IPS-20b (cell line): ENCODE measurements around the gene CENPP.

Source experiments
- H3K27ac ChIP-seq: one replicate; pipeline ENCODE4 v1.5.1; 2013; ENCODE audit warnings: low read length
- H3K27me3 ChIP-seq: 2 replicates; pipeline ENCODE4 v1.6.1; 2013; ENCODE audit warnings: mild to moderate bottlenecking, low read length, inconsistent platforms; ENCODE audit not compliant: insufficient read depth
- H3K36me3 ChIP-seq: 2 replicates; pipeline ENCODE4 v1.6.1; 2013; ENCODE audit warnings: low read depth, mild to moderate bottlenecking, inconsistent platforms, low read length, moderate library complexity; ENCODE audit not compliant: insufficient read depth
- H3K4me1 ChIP-seq: 2 replicates; pipeline ENCODE4 v1.6.1; 2013; ENCODE audit warnings: mild to moderate bottlenecking, control low read depth, inconsistent platforms, low read length, moderate library complexity; ENCODE audit not compliant: insufficient read depth
- H3K4me3 ChIP-seq: 2 replicates; pipeline ENCODE4 v1.5.1; 2013; ENCODE audit warnings: mild to moderate bottlenecking, low read length, inconsistent platforms
- H3K9ac ChIP-seq: 2 replicates; pipeline ENCODE4 v1.6.1; 2013; ENCODE audit warnings: low read depth, mild to moderate bottlenecking, inconsistent platforms, low read length, moderate library complexity
- H3K9me3 ChIP-seq: 2 replicates; pipeline ENCODE4 v1.6.1; 2013; ENCODE audit warnings: mild to moderate bottlenecking, low read depth, low read length, inconsistent platforms; ENCODE audit not compliant: insufficient read depth

Gene CENPP

GRCh38 chr9:92324431-92324830, 1.3 kb upstream of the CENPP start:
- Histone ChIP-seq H3K9me3 (no peaks in the 10 kb centered on the region), H3K27me3 (no peaks in the 10 kb centered on the region), H3K4me1 (peaks cover 9% of the 10 kb centered on the region), H3K36me3 (peaks cover 39% of the 10 kb centered on the region), H3K9ac (peak overlapping the region; percentile 96), H3K27ac (no peak overlapping the region), H3K4me3 (peak overlapping the region; percentile 89)

- H3K4me3 ChIP-seq = peak overlapping the region; percentile 89
- H3K36me3 ChIP-seq = peaks cover 35% of the 10 kb centered on the region
- H3K27ac ChIP-seq = peak overlapping the region; percentile 75
- H3K4me1 ChIP-seq = peaks cover 9% of the 10 kb centered on the region
- H3K27me3 ChIP-seq = no peaks in the 10 kb centered on the region
- no peaks in the 10 kb centered on the region for H3K9me3 ChIP-seq
- H3K9ac ChIP-seq = peak overlapping the region; percentile 96
Measured at GRCh38 chr9:92324889-92325268, 874 bp upstream of the CENPP start.

GRCh38 chr9:92325991-92326500, 293 bp downstream of the CENPP start:
- Histone ChIP-seq H3K27me3 (no peaks in the 10 kb centered on the region), H3K36me3 (peaks cover 23% of the 10 kb centered on the region), H3K4me3 (peak overlapping the region; percentile 89), H3K9me3 (no peaks in the 10 kb centered on the region), H3K27ac (peak overlapping the region; percentile 75), H3K4me1 (peaks cover 9% of the 10 kb centered on the region), H3K9ac (peak overlapping the region; percentile 96)

GRCh38 chr9:92327283-92327850, 1.6 kb downstream of the CENPP start:
- Histone ChIP-seq H3K9ac (no peak overlapping the region), H3K27me3 (no peaks in the 10 kb centered on the region), H3K4me1 (peaks cover 9% of the 10 kb centered on the region), H3K9me3 (no peaks in the 10 kb centered on the region), H3K27ac (no peak overlapping the region), H3K4me3 (0 out of 2 replicates have a peak overlapping the region, but pooled peaks have one; percentile 89), H3K36me3 (peaks cover 13% of the 10 kb centered on the region)

- no peaks in the 10 kb centered on the region for H3K27me3 ChIP-seq
- H3K9ac ChIP-seq = no peak overlapping the region
- H3K4me1 ChIP-seq = peaks cover 9% of the 10 kb centered on the region
Measured at GRCh38 chr9:92328225-92328624, 2.5 kb downstream of the CENPP start.

GRCh38 chr9:92332577-92333281, 7.0 kb downstream of the CENPP start:
- Histone ChIP-seq H3K9me3 (no peaks in the 10 kb centered on the region), H3K27me3 (no peaks in the 10 kb centered on the region), H3K36me3 (peaks cover 11% of the 10 kb centered on the region; the same call in 1 of the 2 replicates), H3K9ac (no peak overlapping the region), H3K4me1 (no peaks in the 10 kb centered on the region; the same call in 1 of the 2 replicates), H3K4me3 (no peak overlapping the region), H3K27ac (no peak overlapping the region)

More at GRCh38 chr9:92328225-92328624, 2.5 kb downstream of the CENPP start:
- no peak overlapping the region for H3K27ac ChIP-seq
- H3K4me3 ChIP-seq = no peak overlapping the region
- no peaks in the 10 kb centered on the region for H3K9me3 ChIP-seq
- H3K36me3 ChIP-seq = peaks cover 6% of the 10 kb centered on the region; the same call in 1 of the 2 replicates

GRCh38 chr9:92333282-92333634, 7.5 kb downstream of the CENPP start:
- peaks cover 15% of the 10 kb centered on the region; the same call in 1 of the 2 replicates for H3K36me3 ChIP-seq

GRCh38 chr9:92341578-92341977, 15.8 kb downstream of the CENPP start:
- H3K27me3 ChIP-seq = no peaks in the 10 kb centered on the region
- peaks cover 35% of the 10 kb centered on the region for H3K36me3 ChIP-seq

More at GRCh38 chr9:92333282-92333634, 7.5 kb downstream of the CENPP start:
- no peak overlapping the region for H3K4me3 ChIP-seq
- H3K27ac ChIP-seq = no peak overlapping the region
- no peaks in the 10 kb centered on the region; the same call in 1 of the 2 replicates for H3K4me1 ChIP-seq
- no peak overlapping the region for H3K9ac ChIP-seq
- no peaks in the 10 kb centered on the region for H3K9me3 ChIP-seq
- no peaks in the 10 kb centered on the region for H3K27me3 ChIP-seq

GRCh38 chr9:92342825-92343488, 17.2 kb downstream of the CENPP start:
- Histone ChIP-seq H3K4me3 (no peak overlapping the region), H3K9me3 (no peaks in the 10 kb centered on the region; the same call in none of the 2 replicates), H3K9ac (no peak overlapping the region), H3K4me1 (no peaks in the 10 kb centered on the region), H3K27ac (no peak overlapping the region), H3K36me3 (peaks cover 27% of the 10 kb centered on the region), H3K27me3 (no peaks in the 10 kb centered on the region)

More at GRCh38 chr9:92341578-92341977, 15.8 kb downstream of the CENPP start:
- Histone ChIP-seq H3K27ac (no peak overlapping the region), H3K9me3 (no peaks in the 10 kb centered on the region; the same call in none of the 2 replicates), H3K4me1 (no peaks in the 10 kb centered on the region), H3K9ac (no peak overlapping the region), H3K4me3 (no peak overlapping the region)

- Histone ChIP-seq H3K9me3 (no peaks in the 10 kb centered on the region; the same call in none of the 2 replicates), H3K4me3 (no peak overlapping the region), H3K4me1 (no peaks in the 10 kb centered on the region), H3K9ac (no peak overlapping the region), H3K27ac (no peak overlapping the region), H3K36me3 (peaks cover 4% of the 10 kb centered on the region; the same call in 1 of the 2 replicates), H3K27me3 (no peaks in the 10 kb centered on the region)
Measured at GRCh38 chr9:92345582-92345981, 19.8 kb downstream of the CENPP start.

- Histone ChIP-seq H3K9ac (no peak overlapping the region), H3K36me3 (no peaks in the 10 kb centered on the region), H3K27ac (no peak overlapping the region), H3K9me3 (no peaks in the 10 kb centered on the region), H3K27me3 (no peaks in the 10 kb centered on the region), H3K4me3 (no peak overlapping the region), H3K4me1 (no peaks in the 10 kb centered on the region)
Measured at GRCh38 chr9:92349771-92350739, 24.3 kb downstream of the CENPP start.
